NCI-H2196 (cell line): ENCODE results near the gene ZSCAN10.
A peak's percentile ranks its signal among the peaks of the same experiment; 100 is the strongest.

Experiments
- DNase-seq: peaks from one replicate; lab custom pipeline; 2025; ENCODE audit not compliant: unreplicated experiment; lab: John Stamatoyannopoulos, UW

Gene ZSCAN10

GRCh38 chr16:3112058-3112880 lies 13.2 kb upstream of the ZSCAN10 start, which contains the start of gene ZNF205:
Gene ZNF205, plus strand, starts transcription at chr16:3112586. Its CDS starts 845 bp downstream, at chr16:3113431.
- peak; percentile 90 for DNase-seq

GRCh38 chr16:3106205-3106928 lies 7.3 kb upstream of the ZSCAN10 start:
- DNase-seq: peak; percentile 94

- DNase-seq: no peak
Measured at GRCh38 chr16:3101841-3102470, 2.9 kb upstream of the ZSCAN10 start.

- no peak for DNase-seq
Measured at GRCh38 chr16:3101018-3101840, 2.1 kb upstream of the ZSCAN10 start.

- peak; percentile 84 for DNase-seq
Measured at GRCh38 chr16:3099732-3100499, 822 bp upstream of the ZSCAN10 start.

- DNase-seq: no peak
Measured at GRCh38 chr16:3099395-3099731, 269 bp upstream of the ZSCAN10 start.

- DNase-seq: no peak
Measured at GRCh38 chr16:3097266-3097665, 1.8 kb downstream of the ZSCAN10 start.

GRCh38 chr16:3096362-3096761 lies 2.7 kb downstream of the ZSCAN10 start:
- no peak for DNase-seq

- no peak for DNase-seq
Measured at GRCh38 chr16:3095869-3096268, 3.2 kb downstream of the ZSCAN10 start.

- DNase-seq: peak; percentile 38
Measured at GRCh38 chr16:3094289-3095027, 4.6 kb downstream of the ZSCAN10 start.

GRCh38 chr16:3092501-3092941 lies 6.6 kb downstream of the ZSCAN10 start:
- no peak for DNase-seq

- DNase-seq: no peak
Measured at GRCh38 chr16:3091551-3091950, 7.5 kb downstream of the ZSCAN10 start.

GRCh38 chr16:3089717-3090592 lies 9.1 kb downstream of the ZSCAN10 start:
- no peak for DNase-seq

- DNase-seq: no peak
Measured at GRCh38 chr16:3088925-3089716, 10.0 kb downstream of the ZSCAN10 start.

GRCh38 chr16:3088450-3088849 lies 10.6 kb downstream of the ZSCAN10 start:
- no peak for DNase-seq

GRCh38 chr16:3087243-3088235 lies 11.6 kb downstream of the ZSCAN10 start:
- no peak for DNase-seq
